ENCODE results near the gene COL23A1. TPM values are rescaled to one million over a fixed set of nuclear protein-coding genes. Genes with fewer than 3 reads are reported as not detected.
"Not testable (repeated sequence)": the region's sequence is repeated elsewhere in the genome, so short reads cannot be mapped to it uniquely, and the experiment has no call there.

Gene COL23A1
- total RNA-seq, 4 donors from 2014 or later, result 0.83 to 1.8 (median 1.5) TPM

GRCh38 chr5:178490935-178491652 lies 99.1 kb downstream of the COL23A1 start:
- Histone ChIP-seq H3K36me3 (no peaks in the 10 kb centered on the region), H3K9me3 (peaks cover 0 to 6% (median 3%) of the 10 kb centered on the region in 4 donors), H3K4me3 (no peak overlapping the region), H3K27me3 (peaks cover 0 to 7% (median 0%) of the 10 kb centered on the region in 4 donors), H3K4me1 (peaks cover 0 to 7% (median 3%) of the 10 kb centered on the region in 4 donors), H3K27ac (replicated peaks in 1 of 4) (no peak overlapping the region)
- TF ChIP-seq POLR2AphosphoS5 (IDR thresholded peaks at IDR 0.05), result no peak
- no peak for TF ChIP-seq CTCF (IDR thresholded peaks at IDR 0.05)
- no peak for TF ChIP-seq EP300 (IDR thresholded peaks at IDR 0.05)
- no peak for TF ChIP-seq POLR2A (IDR thresholded peaks at IDR 0.05; ENCODE audit: low read depth)
- no peak for DNase-seq (ENCODE audit: extremely low spot score)
- WGBS, result 88% methylated on average over 11 of the region's 11 CpGs
- intact Hi-C loops (cut with DNase I), result no loop called here

GRCh38 chr5:178489271-178489976 lies 100.8 kb downstream of the COL23A1 start:
- peaks cover 0 to 7% (median 0%) of the 10 kb centered on the region in 4 donors for H3K27me3 ChIP-seq
- H3K36me3 ChIP-seq, result no peaks in the 10 kb centered on the region
- peaks cover 0 to 11% (median 3%) of the 10 kb centered on the region in 4 donors for H3K4me1 ChIP-seq
- peaks cover 0 to 6% (median 3%) of the 10 kb centered on the region in 4 donors for H3K9me3 ChIP-seq
- intact Hi-C loops (cut with DNase I), result no loop called here
- H3K27ac ChIP-seq (replicated peaks in 1 of 4), result no peak overlapping the region
- DNase-seq (ENCODE audit: extremely low spot score), result no peak
- 90% methylated on average over 12 of the region's 12 CpGs for WGBS
- TF ChIP-seq POLR2A (IDR thresholded peaks at IDR 0.05; ENCODE audit: low read depth) (no peak), CTCF (IDR thresholded peaks at IDR 0.05) (no peak), EP300 (IDR thresholded peaks at IDR 0.05) (no peak), POLR2AphosphoS5 (IDR thresholded peaks at IDR 0.05) (no peak)
- H3K4me3 ChIP-seq, result no peak overlapping the region

GRCh38 chr5:178488696-178489095 lies 101.5 kb downstream of the COL23A1 start:
- Histone ChIP-seq H3K36me3 (no peaks in the 10 kb centered on the region), H3K4me3 (no peak overlapping the region), H3K27ac (replicated peaks in 1 of 4) (no peak overlapping the region), H3K4me1 (peaks cover 0 to 11% (median 3%) of the 10 kb centered on the region in 4 donors), H3K9me3 (peaks cover 0 to 6% (median 3%) of the 10 kb centered on the region in 4 donors), H3K27me3 (peaks cover 0 to 7% (median 0%) of the 10 kb centered on the region in 4 donors)
- no peak for DNase-seq (ENCODE audit: extremely low spot score)
- 68% methylated on average over 8 of the region's 8 CpGs for WGBS
- no peak for TF ChIP-seq POLR2AphosphoS5 (IDR thresholded peaks at IDR 0.05)
- TF ChIP-seq POLR2A (IDR thresholded peaks at IDR 0.05; ENCODE audit: low read depth), result no peak
- intact Hi-C loops (cut with DNase I), result no loop called here

- H3K36me3 ChIP-seq, result no peaks in the 10 kb centered on the region
- no peak overlapping the region for H3K27ac ChIP-seq (replicated peaks in 1 of 4)
- TF ChIP-seq EP300 (IDR thresholded peaks at IDR 0.05), result no peak
- no peak for TF ChIP-seq POLR2AphosphoS5 (IDR thresholded peaks at IDR 0.05)
- TF ChIP-seq CTCF (IDR thresholded peaks at IDR 0.05), result no peak
- TF ChIP-seq POLR2A (IDR thresholded peaks at IDR 0.05; ENCODE audit: low read depth), result no peak
- 87% methylated on average over 9 of the region's 9 CpGs for WGBS
- DNase-seq (ENCODE audit: extremely low spot score), result no peak
- peaks cover 0 to 7% (median 0%) of the 10 kb centered on the region in 4 donors for H3K27me3 ChIP-seq
- no peak overlapping the region for H3K4me3 ChIP-seq
- peaks cover 0 to 11% (median 3%) of the 10 kb centered on the region in 4 donors for H3K4me1 ChIP-seq
- intact Hi-C loops (cut with DNase I), result no loop called here
- H3K9me3 ChIP-seq, result peaks cover 0 to 6% (median 3%) of the 10 kb centered on the region in 4 donors
These were observed 102.1 kb downstream of the COL23A1 start for GRCh38 chr5:178487911-178488600.

- intact Hi-C loops (cut with DNase I); H3K4me3 ChIP-seq; H3K9me3 ChIP-seq; DNase-seq (ENCODE audit: extremely low spot score); H3K36me3 ChIP-seq; H3K27ac ChIP-seq (replicated peaks in 1 of 4); H3K27me3 ChIP-seq: not testable (repeated sequence)
- H3K4me1 ChIP-seq, result peaks cover 0 to 11% (median 3%) of the 10 kb centered on the region in 4 donors
- 95% methylated on average over 10 of the region's 10 CpGs for WGBS
These were observed 103.2 kb downstream of the COL23A1 start for GRCh38 chr5:178486878-178487512.
